H9 (cell line): Measurements from ENCODE around the gene ARHGAP26. TPM values are rescaled to one million over a fixed set of nuclear protein-coding genes. Genes with fewer than 3 reads are reported as not detected.
A peak's percentile ranks its signal among the peaks of the same experiment; 100 is the strongest.

Source experiments
- DNase-seq: peaks from one replicate; pipeline ENCODE4 v3.0.0-alpha.2; 2017
- H2AFZ ChIP-seq: one replicate; pipeline ENCODE4 v1.6.1; 2013; ENCODE audit warnings: mild to moderate bottlenecking, low read length, control low read depth, moderate library complexity
- H2AK5ac ChIP-seq: 2 replicates; pipeline ENCODE4 v1.6.1; 2013; ENCODE audit warnings: low read length, control low read depth, mixed read lengths; ENCODE audit not compliant: insufficient read length
- H2BK120ac ChIP-seq: one replicate; pipeline ENCODE4 v1.6.1; 2013; ENCODE audit warnings: low read depth, mild to moderate bottlenecking, low read length, control low read depth, inconsistent platforms; ENCODE audit not compliant: poor library complexity, severe bottlenecking
- H2BK12ac ChIP-seq: 2 replicates; pipeline ENCODE4 v1.6.1; 2013; ENCODE audit warnings: low read length, control low read depth, mixed read lengths, low read depth; ENCODE audit not compliant: insufficient read length
- H2BK15ac ChIP-seq: 2 replicates; pipeline ENCODE4 v1.6.1; 2013; ENCODE audit warnings: low read depth, low read length, control low read depth
- H2BK20ac ChIP-seq: one replicate; pipeline ENCODE4 v1.6.1; 2013; ENCODE audit warnings: low read depth, mild to moderate bottlenecking, low read length, control low read depth, inconsistent platforms; ENCODE audit not compliant: poor library complexity, severe bottlenecking
- H2BK5ac ChIP-seq: 2 replicates; pipeline ENCODE4 v1.6.1; 2013; ENCODE audit warnings: low read length, control low read depth, mixed read lengths; ENCODE audit not compliant: insufficient read length
- H3K14ac ChIP-seq: 2 replicates; pipeline ENCODE4 v1.6.1; 2013; ENCODE audit warnings: low read length, control low read depth; ENCODE audit not compliant: insufficient read depth
- H3K18ac ChIP-seq: 2 replicates; pipeline ENCODE4 v1.6.1; 2013; ENCODE audit warnings: low read depth, mild to moderate bottlenecking, mixed read lengths, low read length, control low read depth; ENCODE audit not compliant: insufficient read length
- H3K23ac ChIP-seq: 2 replicates; pipeline ENCODE4 v1.6.1; 2013; ENCODE audit warnings: low read length, control low read depth, mixed read lengths, low read depth; ENCODE audit not compliant: insufficient read length
- H3K23me2 ChIP-seq: 2 replicates; pipeline ENCODE4 v1.6.1; 2013; ENCODE audit warnings: low read depth, mild to moderate bottlenecking, mixed read lengths, low read length, control low read depth; ENCODE audit not compliant: insufficient read length, poor library complexity, severe bottlenecking
- H3K27ac ChIP-seq: 2 replicates; pipeline ENCODE4 v1.5.1; 2013; ENCODE audit warnings: low read length, control low read depth, mixed read lengths, low read depth; ENCODE audit not compliant: insufficient read length
- H3K27me3 ChIP-seq: 2 replicates; pipeline ENCODE4 v1.6.1; 2013; ENCODE audit warnings: low read length, control low read depth, inconsistent platforms; ENCODE audit not compliant: insufficient read depth
- H3K4ac ChIP-seq: 2 replicates; pipeline ENCODE4 v1.6.1; 2013; ENCODE audit warnings: low read depth, mild to moderate bottlenecking, control low read depth, inconsistent platforms, low read length, moderate library complexity
- H3K4me1 ChIP-seq: 2 replicates; pipeline ENCODE4 v1.6.1; 2013; ENCODE audit warnings: low read length, control low read depth, inconsistent platforms; ENCODE audit not compliant: insufficient read depth
- H3K4me2 ChIP-seq: 2 replicates; pipeline ENCODE4 v1.6.1; 2013; ENCODE audit warnings: low read length, control low read depth, mixed read lengths; ENCODE audit not compliant: insufficient read length, insufficient read depth
- H3K56ac ChIP-seq: 2 replicates; pipeline ENCODE4 v1.6.1; 2013; ENCODE audit warnings: low read depth, mild to moderate bottlenecking, mixed read lengths, low read length, control low read depth; ENCODE audit not compliant: insufficient read length
- H3K79me1 ChIP-seq: 2 replicates; pipeline ENCODE4 v1.6.1; 2013; ENCODE audit warnings: low read depth, mild to moderate bottlenecking, moderate library complexity, low read length, control low read depth, inconsistent platforms; ENCODE audit not compliant: insufficient read depth, poor library complexity, severe bottlenecking
- H3K79me2 ChIP-seq: 2 replicates; pipeline ENCODE4 v1.6.1; 2013; ENCODE audit warnings: low read length, control low read depth, inconsistent platforms; ENCODE audit not compliant: insufficient read depth
- H3K9ac ChIP-seq: 2 replicates; pipeline ENCODE4 v1.6.1; 2013; ENCODE audit warnings: low read length, control low read depth, mixed read lengths; ENCODE audit not compliant: insufficient read length; ENCODE audit errors: extremely low read depth
- H3K9me3 ChIP-seq: one replicate; pipeline ENCODE4 v1.6.1; 2013; ENCODE audit warnings: low read depth, low read length, inconsistent platforms; ENCODE audit not compliant: control insufficient read depth
- H3T11ph ChIP-seq: one replicate; pipeline ENCODE4 v1.6.1; 2013; ENCODE audit warnings: mild to moderate bottlenecking, low read length, control low read depth, inconsistent platforms
- H4K20me1 ChIP-seq: one replicate; pipeline ENCODE4 v1.6.1; 2013; ENCODE audit not compliant: control insufficient read depth, insufficient read length, insufficient read depth
- H4K5ac ChIP-seq: 2 replicates; pipeline ENCODE4 v1.6.1; 2013; ENCODE audit warnings: low read depth, mild to moderate bottlenecking, mixed read lengths, low read length, control low read depth; ENCODE audit not compliant: insufficient read length
- H4K8ac ChIP-seq: replicated peaks from 2 replicates; pipeline ENCODE4 v1.6.1; 2013; ENCODE audit warnings: low read length, control low read depth, mixed read lengths, low read depth; ENCODE audit not compliant: insufficient read length
- H4K91ac ChIP-seq: 2 replicates; pipeline ENCODE4 v1.6.1; 2013; ENCODE audit warnings: low read depth, mild to moderate bottlenecking, moderate library complexity, mixed read lengths, low read length, control low read depth; ENCODE audit not compliant: insufficient read length
- H3K27ac Mint-ChIP-seq, 3 experiments: 2 replicates in 2 of 3; 3 replicates in 1 of 3; pipeline ENCODE4 v1.8.0; 2020 to 2021; ENCODE audit warnings: mixed read lengths in 3 of 3, mild to moderate bottlenecking in 1 of 3, moderate library complexity in 1 of 3
- H3K27me3 Mint-ChIP-seq: 2 replicates; pipeline ENCODE4 v1.8.0; 2021; ENCODE audit warnings: low read depth, mild to moderate bottlenecking, moderate library complexity, mixed read lengths
- H3K36me3 Mint-ChIP-seq, 3 experiments: 2 replicates in 2 of 3; 3 replicates in 1 of 3; pipeline ENCODE4 v1.8.0; 2020 to 2021; ENCODE audit warnings: low read depth in 3 of 3, mixed read lengths in 3 of 3; ENCODE audit not compliant: insufficient read depth in 1 of 3
- H3K4me1 Mint-ChIP-seq, 2 experiments: 2 replicates each; pipeline ENCODE4 v1.8.0; 2020; ENCODE audit warnings: mixed read lengths in 2 of 2
- H3K4me3 Mint-ChIP-seq, 2 experiments: 2 replicates in 1 of 2; 3 replicates in 1 of 2; pipeline ENCODE4 v1.8.0; 2020 to 2021; ENCODE audit warnings: mild to moderate bottlenecking in 2 of 2, mixed read lengths in 2 of 2, moderate library complexity in 1 of 2
- H3K9me3 Mint-ChIP-seq, 2 experiments: 2 replicates in 1 of 2; 3 replicates in 1 of 2; pipeline ENCODE4 v1.8.0; 2020; ENCODE audit warnings: mild to moderate bottlenecking in 2 of 2, mixed read lengths in 2 of 2, moderate library complexity in 1 of 2
- WGBS: extraction: QIAGEN DNeasy Blood & Tissue Kit; methylation state at CpG from one replicate; pipeline ENCODE4 v1.1.7; 2013; ENCODE audit warnings: missing lambda C conversion rate, low lambda C conversion rate, mixed read lengths; ENCODE audit not compliant: insufficient read length; ENCODE audit errors: extremely low coverage; 5-methylcytosine and 5-hydroxymethylcytosine counted together
- total RNA-seq: library from RNA; stranded (reverse); gene quantifications from 2 replicates; pipeline ENCODE4 v1.2.1, GENCODE V29; 2021
- TF ChIP-seq, protein P1 (sequence below): fragments of 200-600 bp; sonication (generic); conservative IDR thresholded peaks from 3 replicates; pipeline ENCODE4 v1.8.0; 2021; ENCODE audit warnings: antibody characterized with exemption, mild to moderate bottlenecking

ARHGAP26 gene
- total RNA-seq, 1 experiment from 2014 or later, result 13.8 TPM

DNA sequence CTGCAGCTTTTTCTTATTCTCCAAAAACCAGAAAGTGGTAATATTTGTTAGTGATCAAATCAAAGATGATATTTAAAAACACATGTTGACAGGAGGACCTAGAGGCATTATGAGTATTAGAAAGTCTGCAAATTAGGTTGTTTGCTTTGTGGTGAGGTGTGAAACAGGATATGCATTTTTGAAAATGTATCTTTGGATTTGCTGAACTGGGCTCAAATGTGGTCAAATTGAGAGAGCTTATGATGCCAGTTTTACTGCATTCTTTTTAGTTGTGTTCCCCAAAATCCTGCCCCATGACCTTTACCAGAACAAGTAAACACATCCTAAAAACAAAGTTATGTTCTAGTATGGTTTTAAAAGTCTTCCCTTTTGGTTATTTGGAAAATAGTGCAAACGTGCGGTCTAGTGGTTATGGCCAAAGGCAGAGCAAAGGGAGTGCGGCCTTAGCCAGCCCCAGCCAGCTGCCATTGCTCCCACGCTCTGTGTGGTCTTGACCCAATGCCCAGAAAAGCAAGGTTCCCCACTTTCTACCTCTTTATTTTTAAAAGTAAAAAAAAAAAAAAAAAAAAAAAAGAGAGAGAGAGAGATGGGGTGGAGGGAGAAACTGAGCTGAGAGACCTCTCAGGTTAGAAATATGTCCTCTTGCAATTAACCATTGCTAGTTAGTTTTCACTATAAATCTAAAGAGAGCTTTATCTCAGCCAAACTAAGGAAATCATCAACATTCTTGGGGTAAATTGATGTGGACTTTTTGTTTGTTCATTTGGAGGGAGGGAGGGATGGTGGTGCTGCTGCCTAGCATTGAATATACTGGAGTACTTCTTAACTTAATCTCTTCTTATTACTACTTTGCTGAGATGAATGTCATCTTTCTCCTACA is 176.6 kb downstream of the ARHGAP26 start:
- Mint-ChIP-seq H3K9me3 (no peaks in the 10 kb centered on the region), H3K27ac (0 out of 7 replicates have a peak overlapping the region, but pooled peaks of 1 of the 3 experiments have one; percentile 6), H3K4me3 (no peak overlapping the region), H3K27me3 (no peaks in the 10 kb centered on the region), H3K36me3 (no peaks in the 10 kb centered on the region), H3K4me1 (0 out of 4 replicates have a peak, but pooled peaks cover 0 to 2% of the 10 kb centered on the region in 2 experiments)
- H2BK15ac ChIP-seq, result no peak overlapping the region
- H3K4ac ChIP-seq, result no peak overlapping the region
- no peak overlapping the region for H3K4me2 ChIP-seq
- no peaks in the 10 kb centered on the region for H3K79me1 ChIP-seq
- H3T11ph ChIP-seq, result no peak overlapping the region
- H3K23me2 ChIP-seq, result no peaks in the 10 kb centered on the region
- H3K27me3 ChIP-seq, result no peaks in the 10 kb centered on the region
- H3K23ac ChIP-seq, result no peak overlapping the region
- H2BK12ac ChIP-seq, result no peak overlapping the region
- H3K79me2 ChIP-seq, result no peaks in the 10 kb centered on the region
- no peak overlapping the region for H3K14ac ChIP-seq
- no peak overlapping the region for H3K18ac ChIP-seq
- no peak overlapping the region for H2BK120ac ChIP-seq
- no peak overlapping the region for H2BK20ac ChIP-seq
- H2BK5ac ChIP-seq, result no peak overlapping the region
- no peaks in the 10 kb centered on the region for H4K20me1 ChIP-seq
- no peak overlapping the region for H3K56ac ChIP-seq
- DNase-seq, result no peak
- H3K9ac ChIP-seq, result no peak overlapping the region
- TF ChIP-seq, protein P1, sequence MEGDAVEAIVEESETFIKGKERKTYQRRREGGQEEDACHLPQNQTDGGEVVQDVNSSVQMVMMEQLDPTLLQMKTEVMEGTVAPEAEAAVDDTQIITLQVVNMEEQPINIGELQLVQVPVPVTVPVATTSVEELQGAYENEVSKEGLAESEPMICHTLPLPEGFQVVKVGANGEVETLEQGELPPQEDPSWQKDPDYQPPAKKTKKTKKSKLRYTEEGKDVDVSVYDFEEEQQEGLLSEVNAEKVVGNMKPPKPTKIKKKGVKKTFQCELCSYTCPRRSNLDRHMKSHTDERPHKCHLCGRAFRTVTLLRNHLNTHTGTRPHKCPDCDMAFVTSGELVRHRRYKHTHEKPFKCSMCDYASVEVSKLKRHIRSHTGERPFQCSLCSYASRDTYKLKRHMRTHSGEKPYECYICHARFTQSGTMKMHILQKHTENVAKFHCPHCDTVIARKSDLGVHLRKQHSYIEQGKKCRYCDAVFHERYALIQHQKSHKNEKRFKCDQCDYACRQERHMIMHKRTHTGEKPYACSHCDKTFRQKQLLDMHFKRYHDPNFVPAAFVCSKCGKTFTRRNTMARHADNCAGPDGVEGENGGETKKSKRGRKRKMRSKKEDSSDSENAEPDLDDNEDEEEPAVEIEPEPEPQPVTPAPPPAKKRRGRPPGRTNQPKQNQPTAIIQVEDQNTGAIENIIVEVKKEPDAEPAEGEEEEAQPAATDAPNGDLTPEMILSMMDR, result no peak
- H2AFZ ChIP-seq, result no peak overlapping the region
- no peak overlapping the region for H4K5ac ChIP-seq
- H3K27ac ChIP-seq, result no peak overlapping the region
- no peak overlapping the region for H4K8ac ChIP-seq
- H3K9me3 ChIP-seq, result no peaks in the 10 kb centered on the region
- H3K4me1 ChIP-seq, result no peaks in the 10 kb centered on the region
- H2AK5ac ChIP-seq, result no peak overlapping the region
- WGBS, result no CpG with 5 or more reads among the region's 4 CpGs
- H4K91ac ChIP-seq, result no peak overlapping the region
